B cell (primary cell): ENCODE results near the gene CDK9.

Experiments used
- EZH2 ChIP-seq: IDR thresholded peaks from 2 replicates; pipeline ENCODE4 v1.6.1; 2012; ENCODE audit warnings: borderline replicate concordance, low read depth, mild to moderate bottlenecking, moderate library complexity, low read length; ENCODE audit not compliant: insufficient read depth, poor library complexity, severe bottlenecking
- TF ChIP-seq, protein P1 (sequence below): fragments of 200-600 bp; IDR thresholded peaks from one replicate; pipeline ENCODE4 v1.8.0; 2022; ENCODE audit warnings: antibody characterized with exemption, mild to moderate bottlenecking

GRCh38 chr9:127755061-127756060 lies 30.5 kb upstream of the CDK9 start:
- TF ChIP-seq, protein P1, sequence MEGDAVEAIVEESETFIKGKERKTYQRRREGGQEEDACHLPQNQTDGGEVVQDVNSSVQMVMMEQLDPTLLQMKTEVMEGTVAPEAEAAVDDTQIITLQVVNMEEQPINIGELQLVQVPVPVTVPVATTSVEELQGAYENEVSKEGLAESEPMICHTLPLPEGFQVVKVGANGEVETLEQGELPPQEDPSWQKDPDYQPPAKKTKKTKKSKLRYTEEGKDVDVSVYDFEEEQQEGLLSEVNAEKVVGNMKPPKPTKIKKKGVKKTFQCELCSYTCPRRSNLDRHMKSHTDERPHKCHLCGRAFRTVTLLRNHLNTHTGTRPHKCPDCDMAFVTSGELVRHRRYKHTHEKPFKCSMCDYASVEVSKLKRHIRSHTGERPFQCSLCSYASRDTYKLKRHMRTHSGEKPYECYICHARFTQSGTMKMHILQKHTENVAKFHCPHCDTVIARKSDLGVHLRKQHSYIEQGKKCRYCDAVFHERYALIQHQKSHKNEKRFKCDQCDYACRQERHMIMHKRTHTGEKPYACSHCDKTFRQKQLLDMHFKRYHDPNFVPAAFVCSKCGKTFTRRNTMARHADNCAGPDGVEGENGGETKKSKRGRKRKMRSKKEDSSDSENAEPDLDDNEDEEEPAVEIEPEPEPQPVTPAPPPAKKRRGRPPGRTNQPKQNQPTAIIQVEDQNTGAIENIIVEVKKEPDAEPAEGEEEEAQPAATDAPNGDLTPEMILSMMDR: no peak
- TF ChIP-seq EZH2: no peak
